GM23338 (cell line): ENCODE data around the gene TMEM219. TPM values are rescaled to one million over a fixed set of nuclear protein-coding genes. Genes with fewer than 3 reads are reported as not detected.

ENCODE experiments used
- ATAC-seq: fragments of 200-7000 bp; cut with Tn5 transposase; 3 replicates; pipeline ENCODE4 v1.9.1; 2020
- DNase-seq: peaks from one replicate; pipeline ENCODE4 v3.0.0-alpha.2; 2015; ENCODE audit warnings: low spot score
- H2AFZ ChIP-seq: fragments of 200-600 bp; sonication (generic); 2 replicates; pipeline ENCODE4 v1.8.0; 2016; ENCODE audit warnings: antibody characterized with exemption, mild to moderate bottlenecking, moderate library complexity
- H3F3A ChIP-seq: fragments of 200-600 bp; sonication (generic); replicated peaks from 2 replicates; pipeline ENCODE4 v1.8.0; 2017; ENCODE audit warnings: antibody characterized with exemption, mixed run types, low read depth
- H3K27ac ChIP-seq: fragments of 200-600 bp; sonication (generic); 2 replicates; pipeline ENCODE4 v1.6.1; 2016; ENCODE audit warnings: low read depth
- H3K27me3 ChIP-seq: fragments of 200-600 bp; sonication (generic); 2 replicates; pipeline ENCODE4 v1.8.0; 2016; ENCODE audit warnings: mild to moderate bottlenecking, mixed run types, moderate library complexity; ENCODE audit not compliant: insufficient read depth
- H3K36me3 ChIP-seq: fragments of 200-600 bp; sonication (generic); 2 replicates; pipeline ENCODE4 v1.8.0; 2016; ENCODE audit warnings: mild to moderate bottlenecking; ENCODE audit not compliant: insufficient read depth
- H3K4me1 ChIP-seq: fragments of 200-600 bp; sonication (generic); 2 replicates; pipeline ENCODE4 v1.8.0; 2016; ENCODE audit warnings: mild to moderate bottlenecking, moderate library complexity; ENCODE audit not compliant: insufficient read depth
- H3K4me2 ChIP-seq: fragments of 200-600 bp; sonication (generic); 2 replicates; pipeline ENCODE4 v1.7.1; 2017; ENCODE audit warnings: mixed run types
- H3K4me3 ChIP-seq: fragments of 200-600 bp; sonication (generic); 2 replicates; pipeline ENCODE4 v1.6.1; 2016; ENCODE audit warnings: mixed run types
- H3K79me2 ChIP-seq: fragments of 200-600 bp; sonication (generic); replicated peaks from 2 replicates; pipeline ENCODE4 v1.8.0; 2017; ENCODE audit warnings: mild to moderate bottlenecking; ENCODE audit not compliant: insufficient read depth
- H3K9me2 ChIP-seq: fragments of 200-600 bp; sonication (generic); 2 replicates; pipeline ENCODE4 v1.8.0; 2017; ENCODE audit not compliant: insufficient read depth
- H4K20me1 ChIP-seq: fragments of 200-600 bp; sonication (generic); replicated peaks from 2 replicates; pipeline ENCODE4 v1.8.0; 2017; ENCODE audit warnings: mild to moderate bottlenecking; ENCODE audit not compliant: insufficient read depth
- H3K27ac Mint-ChIP-seq: 2 replicates; pipeline ENCODE4 v1.8.0; 2020; ENCODE audit warnings: inconsistent platforms, mild to moderate bottlenecking, moderate library complexity, mixed read lengths
- H3K27me3 Mint-ChIP-seq: 3 replicates; pipeline ENCODE4 v1.8.0; 2022; ENCODE audit warnings: low read depth, mild to moderate bottlenecking, moderate library complexity, mixed read lengths, inconsistent platforms; ENCODE audit not compliant: insufficient read depth, poor library complexity
- H3K36me3 Mint-ChIP-seq: 3 replicates; pipeline ENCODE4 v1.8.0; 2021; ENCODE audit warnings: low read depth, mild to moderate bottlenecking, inconsistent platforms, moderate library complexity, mixed read lengths
- H3K4me1 Mint-ChIP-seq: 3 replicates; pipeline ENCODE4 v1.8.0; 2020; ENCODE audit warnings: mild to moderate bottlenecking, inconsistent platforms, mixed read lengths
- H3K4me3 Mint-ChIP-seq: 3 replicates; pipeline ENCODE4 v1.8.0; 2021; ENCODE audit warnings: moderate library complexity, mild to moderate bottlenecking, inconsistent platforms, mixed read lengths
- H3K9me3 Mint-ChIP-seq: 3 replicates; pipeline ENCODE4 v1.8.0; 2020; ENCODE audit warnings: moderate library complexity, mild to moderate bottlenecking, inconsistent platforms, mixed read lengths
- EZH2phosphoT487 ChIP-seq: fragments of 200-600 bp; sonication (generic); IDR thresholded peaks from one replicate; pipeline ENCODE4 v1.8.1; 2018; ENCODE audit warnings: antibody characterized with exemption; ENCODE audit not compliant: unreplicated experiment
- POLR2AphosphoS5 ChIP-seq: IDR thresholded peaks from 2 replicates; pipeline ENCODE4 v1.6.1; 2016; ENCODE audit warnings: antibody characterized with exemption, low read depth
- STAT1 ChIP-seq: IDR thresholded peaks from one replicate; pipeline ENCODE4 v1.6.1; 2016; ENCODE audit warnings: antibody characterized with exemption; ENCODE audit not compliant: unreplicated experiment
- ZNF331 ChIP-seq: fragments of 250-450 bp; sonication (Bioruptor Pico); IDR thresholded peaks from 2 replicates; pipeline ENCODE4 v1.5.0; 2020; ENCODE audit warnings: low read depth, mild to moderate bottlenecking, moderate library complexity
- ZNF462 ChIP-seq: fragments of 250-450 bp; sonication (Bioruptor Pico); IDR thresholded peaks from 2 replicates; pipeline ENCODE4 v1.5.0; 2020; ENCODE audit warnings: mild to moderate bottlenecking, moderate library complexity
- polyA plus RNA-seq: library from polyadenylated mRNA; unstranded; fragments of >200 nt; fragmentation: Nextera tagmentation; extraction: Ambion mirVana; gene quantifications from 2 replicates; pipeline ENCODE4 v1.2.1, GENCODE V29; 2016
- total RNA-seq: library from RNA; depleted of rRNA; stranded (reverse); fragments of >200 nt; shearing (Covaris generic); gene quantifications from 2 replicates; pipeline ENCODE4 v1.2.3, GENCODE V29; 2014

The TMEM219 gene
- total and polyA plus RNA-seq, 2 experiments from 2014 or later = 50.0 to 82.3 TPM

DNA sequence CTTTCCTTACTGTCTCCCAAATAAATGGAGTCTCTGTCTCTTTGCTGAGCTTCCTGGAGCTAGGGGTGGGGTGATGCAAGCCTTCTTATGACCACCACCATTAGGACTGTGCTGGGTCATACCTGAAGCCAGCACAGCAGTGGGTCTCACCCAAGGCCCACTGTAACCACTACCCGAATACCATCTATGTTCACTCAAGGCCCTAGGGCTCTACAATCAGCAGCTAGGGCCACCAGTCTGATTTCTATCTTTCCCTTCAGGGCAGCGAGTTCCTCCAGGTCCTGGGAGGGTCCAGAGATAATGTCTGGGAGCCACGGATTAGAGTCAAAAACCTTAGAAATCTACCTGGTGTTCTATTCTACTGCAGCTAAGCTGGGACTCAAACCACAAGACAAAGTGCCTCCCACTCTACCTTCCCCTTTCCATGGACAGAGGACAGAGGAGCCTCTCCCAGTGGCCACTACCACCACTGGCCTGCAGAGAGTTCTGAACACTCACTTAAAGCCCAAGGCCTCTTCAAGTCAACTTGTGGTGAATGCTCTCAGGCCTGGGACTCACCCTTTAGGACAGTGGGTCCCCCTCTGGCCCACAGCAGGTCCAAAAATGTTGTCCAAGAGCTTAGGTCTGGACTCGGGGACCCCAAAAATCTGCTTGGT, 10.9 kb upstream of the TMEM219 start:
- Histone ChIP-seq H4K20me1 (no peaks in the 10 kb centered on the region), H2AFZ (no peak overlapping the region), H3K27ac (no peak overlapping the region), H3K4me1 (0 out of 2 replicates have a peak, but pooled peaks cover 4% of the 10 kb centered on the region), H3K36me3 (no peaks in the 10 kb centered on the region), H3K4me2 (no peak overlapping the region), H3K79me2 (no peaks in the 10 kb centered on the region), H3F3A (no peaks in the 10 kb centered on the region), H3K9me2 (no peaks in the 10 kb centered on the region), H3K27me3 (no peaks in the 10 kb centered on the region), H3K4me3 (no peak overlapping the region)
- no peak for TF ChIP-seq EZH2phosphoT487
- no peak for TF ChIP-seq ZNF331
- TF ChIP-seq POLR2AphosphoS5 = no peak
- no peak for TF ChIP-seq STAT1
- no peak for TF ChIP-seq ZNF462 (CRISPR knock-in tag)
- Mint-ChIP-seq H3K27me3 (peaks cover 7% of the 10 kb centered on the region), H3K36me3 (no peaks in the 10 kb centered on the region), H3K4me3 (no peak overlapping the region), H3K4me1 (peaks cover 8% of the 10 kb centered on the region; the same call in 2 of the 3 replicates), H3K9me3 (peaks cover 3% of the 10 kb centered on the region; the same call in 2 of the 3 replicates), H3K27ac (no peak overlapping the region)
- no peak for DNase-seq
- ATAC-seq = no peak
